ENCODE measurements around the gene TNFRSF13B.

DNA sequence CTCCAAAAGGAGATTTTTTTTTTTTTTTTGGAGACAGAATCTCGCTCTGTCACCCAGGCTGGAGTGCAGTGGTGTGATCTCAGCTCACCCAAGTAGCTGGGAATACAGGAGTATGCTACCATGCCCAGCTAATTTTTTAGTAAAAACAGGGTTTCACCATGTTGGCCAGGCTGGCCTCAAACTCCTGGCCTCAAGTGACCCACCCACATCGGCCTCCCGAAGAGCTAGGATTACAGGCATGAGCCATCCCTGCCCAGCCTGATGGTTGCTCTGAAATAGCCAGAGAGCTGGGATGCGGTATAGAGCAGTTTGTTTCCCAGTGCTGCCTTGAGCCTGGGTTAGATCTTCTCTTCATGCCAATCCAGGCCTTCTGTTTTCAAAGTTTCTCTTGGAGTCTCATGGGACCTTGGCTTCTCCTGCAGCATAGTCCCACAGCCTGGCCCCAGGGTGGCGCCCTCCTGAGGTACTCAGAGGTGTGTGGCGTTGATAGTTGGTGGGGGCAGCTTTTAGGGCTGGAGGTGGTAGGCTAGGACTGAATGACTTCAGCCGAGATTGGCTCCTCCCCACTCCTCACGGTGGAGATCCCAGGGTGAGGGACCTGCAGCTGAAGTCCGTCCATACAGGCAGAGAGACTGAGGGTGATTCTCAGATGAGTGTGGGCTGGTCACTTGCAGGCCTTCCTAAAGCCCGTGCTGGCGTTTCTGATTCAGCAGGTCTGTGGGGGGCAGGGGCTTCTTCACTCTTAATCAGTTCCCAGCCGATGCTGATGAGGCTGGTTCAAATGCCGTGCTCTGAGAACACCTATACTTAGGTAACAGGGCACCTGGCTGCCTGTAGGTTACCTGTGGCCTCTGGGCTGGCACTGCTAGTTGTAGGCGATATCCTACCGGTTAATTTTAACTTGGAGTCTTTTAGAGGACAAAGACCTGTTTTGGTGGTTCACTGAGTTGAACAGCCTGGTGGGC is 52.0 kb downstream of the TNFRSF13B start:
- TF ChIP-seq, protein P1, sequence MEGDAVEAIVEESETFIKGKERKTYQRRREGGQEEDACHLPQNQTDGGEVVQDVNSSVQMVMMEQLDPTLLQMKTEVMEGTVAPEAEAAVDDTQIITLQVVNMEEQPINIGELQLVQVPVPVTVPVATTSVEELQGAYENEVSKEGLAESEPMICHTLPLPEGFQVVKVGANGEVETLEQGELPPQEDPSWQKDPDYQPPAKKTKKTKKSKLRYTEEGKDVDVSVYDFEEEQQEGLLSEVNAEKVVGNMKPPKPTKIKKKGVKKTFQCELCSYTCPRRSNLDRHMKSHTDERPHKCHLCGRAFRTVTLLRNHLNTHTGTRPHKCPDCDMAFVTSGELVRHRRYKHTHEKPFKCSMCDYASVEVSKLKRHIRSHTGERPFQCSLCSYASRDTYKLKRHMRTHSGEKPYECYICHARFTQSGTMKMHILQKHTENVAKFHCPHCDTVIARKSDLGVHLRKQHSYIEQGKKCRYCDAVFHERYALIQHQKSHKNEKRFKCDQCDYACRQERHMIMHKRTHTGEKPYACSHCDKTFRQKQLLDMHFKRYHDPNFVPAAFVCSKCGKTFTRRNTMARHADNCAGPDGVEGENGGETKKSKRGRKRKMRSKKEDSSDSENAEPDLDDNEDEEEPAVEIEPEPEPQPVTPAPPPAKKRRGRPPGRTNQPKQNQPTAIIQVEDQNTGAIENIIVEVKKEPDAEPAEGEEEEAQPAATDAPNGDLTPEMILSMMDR (IDR thresholded peaks at IDR 0.05; ENCODE audit: borderline replicate concordance, extremely low read depth, low read length, poor library complexity, severe bottlenecking) = peak; percentile 13
- TF ChIP-seq EZH2 (IDR thresholded peaks at IDR 0.05; ENCODE audit: borderline replicate concordance, low read depth, low read length, severe bottlenecking) = no peak

Measured in DND-41 (cell line).